Measurements from ENCODE around the gene RMRP.

RMRP gene

DNA sequence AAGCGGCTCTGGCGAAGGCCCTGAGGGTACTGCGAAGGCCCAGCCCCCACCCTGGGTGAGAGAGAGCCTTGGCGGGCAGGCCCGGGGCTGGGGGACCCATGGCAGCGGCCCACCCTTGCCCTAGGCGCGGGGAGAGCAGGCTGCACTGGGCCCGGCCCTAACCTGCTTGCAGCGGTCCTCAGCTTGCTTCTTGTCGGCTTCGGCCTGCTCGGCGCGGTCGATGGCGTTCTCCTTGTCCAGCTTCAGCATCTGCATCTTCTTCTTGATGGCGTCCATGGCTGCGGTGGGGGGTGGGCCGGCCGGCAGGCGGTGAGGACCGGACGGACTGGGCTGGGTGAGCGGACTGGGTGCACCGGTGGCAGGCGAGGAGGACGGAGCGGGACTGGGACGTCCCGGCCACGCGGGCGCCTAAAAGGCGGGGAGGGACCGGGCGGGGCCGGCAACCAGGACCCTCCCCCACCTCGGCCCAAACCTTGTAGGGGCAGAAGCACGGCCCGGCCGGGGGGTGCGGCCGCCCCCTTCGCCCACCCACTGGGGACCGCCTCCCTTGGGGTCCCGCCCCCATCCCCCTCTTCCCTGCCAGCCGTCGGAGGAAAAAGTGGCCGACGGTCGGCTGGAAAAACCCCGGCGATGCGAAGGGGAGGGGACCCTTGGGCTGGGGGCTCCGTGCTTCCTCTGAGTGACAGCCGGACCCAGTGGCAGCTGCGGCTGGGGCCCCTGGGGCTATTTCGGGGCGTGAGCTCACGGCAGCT, 31.9 kb upstream of the RMRP start, which contains the start of gene TPM2:
Gene TPM2 (minus strand): TSS at position 384 of the 752 bp plus-strand sequence. CDS start 108 bp downstream, at position 276.
- H4K91ac ChIP-seq (ENCODE audit: low read depth, low read length, poor library complexity), result peak within 1 kb of the TSS; percentile 43
- peak within 1 kb of the TSS; percentile 99 for H3K18ac ChIP-seq (ENCODE audit: low read length)
- H3K23ac ChIP-seq (ENCODE audit: low read depth, low read length, poor library complexity), result peak within 1 kb of the TSS; percentile 99
- peaks cover 7 to 11% of the 10 kb centered on the region in 2 donors for H3K36me3 ChIP-seq (replicated peaks in 1 of 2; ENCODE audit: control insufficient read depth in 2 of 2, insufficient read depth in 2 of 2, low read length in 2 of 2)
- peak within 1 kb of the TSS; percentile 99 for H3K14ac ChIP-seq (ENCODE audit: low read length)
- no peaks in the 10 kb centered on the region for H3K9me3 ChIP-seq (replicated peaks in 1 of 2; ENCODE audit: control insufficient read depth in 2 of 2, insufficient read depth in 1 of 2, low read depth in 1 of 2, low read length in 2 of 2)
- no peaks in the 10 kb centered on the region for H3K27me3 ChIP-seq (ENCODE audit: control insufficient read depth in 3 of 3, insufficient read depth in 3 of 3, low read depth in 1 of 3, low read length in 3 of 3)
- peak within 1 kb of the TSS; percentile 51 to 86 for H3K4me3 ChIP-seq (ENCODE audit: low read length in 2 of 2)
- H3K4ac ChIP-seq (ENCODE audit: low read length), result peak within 1 kb of the TSS; percentile 100
- H2BK15ac ChIP-seq (ENCODE audit: low read length), result peak within 1 kb of the TSS; percentile 89
- peaks cover 6% of the 10 kb centered on the region for H3K79me1 ChIP-seq (ENCODE audit: low read depth, low read length)
- peak within 1 kb of the TSS; percentile 96 for H2BK120ac ChIP-seq (ENCODE audit: low read depth, low read length)
- peaks cover 12 to 21% of the 10 kb centered on the region in 2 donors for H3K4me1 ChIP-seq (ENCODE audit: control insufficient read depth in 2 of 2, insufficient read depth in 1 of 2, low read depth in 1 of 2, low read length in 2 of 2)
- DNase-seq (ENCODE audit: low spot score), result peak; percentile 58
- peak within 1 kb of the TSS; percentile 77 for H4K8ac ChIP-seq (ENCODE audit: low read depth, low read length)
- peak within 1 kb of the TSS; percentile 79 for H2BK12ac ChIP-seq (ENCODE audit: low read length)
- H2AFZ ChIP-seq (ENCODE audit: low read length), result peak within 1 kb of the TSS; percentile 99
- H3K4me2 ChIP-seq (ENCODE audit: insufficient read depth, low read length, poor library complexity, severe bottlenecking), result peak within 1 kb of the TSS; percentile 88
- H2AK5ac ChIP-seq (ENCODE audit: low read depth, low read length), result peak within 1 kb of the TSS; percentile 76
- no CpG with 5 or more reads among the region's 61 CpGs for WGBS, 2 donors (ENCODE audit: extremely low coverage in 2 of 2, insufficient read length in 2 of 2, insufficient replicate concordance in 1 of 2)
- peak within 1 kb of the TSS; percentile 91 for H2BK5ac ChIP-seq (ENCODE audit: low read length)
- H3K9ac ChIP-seq (ENCODE audit: low read depth, low read length, poor library complexity), result peak within 1 kb of the TSS; percentile 98
- H3K27ac ChIP-seq (replicated peaks; ENCODE audit: low read length), result peak within 1 kb of the TSS; percentile 65

DNA sequence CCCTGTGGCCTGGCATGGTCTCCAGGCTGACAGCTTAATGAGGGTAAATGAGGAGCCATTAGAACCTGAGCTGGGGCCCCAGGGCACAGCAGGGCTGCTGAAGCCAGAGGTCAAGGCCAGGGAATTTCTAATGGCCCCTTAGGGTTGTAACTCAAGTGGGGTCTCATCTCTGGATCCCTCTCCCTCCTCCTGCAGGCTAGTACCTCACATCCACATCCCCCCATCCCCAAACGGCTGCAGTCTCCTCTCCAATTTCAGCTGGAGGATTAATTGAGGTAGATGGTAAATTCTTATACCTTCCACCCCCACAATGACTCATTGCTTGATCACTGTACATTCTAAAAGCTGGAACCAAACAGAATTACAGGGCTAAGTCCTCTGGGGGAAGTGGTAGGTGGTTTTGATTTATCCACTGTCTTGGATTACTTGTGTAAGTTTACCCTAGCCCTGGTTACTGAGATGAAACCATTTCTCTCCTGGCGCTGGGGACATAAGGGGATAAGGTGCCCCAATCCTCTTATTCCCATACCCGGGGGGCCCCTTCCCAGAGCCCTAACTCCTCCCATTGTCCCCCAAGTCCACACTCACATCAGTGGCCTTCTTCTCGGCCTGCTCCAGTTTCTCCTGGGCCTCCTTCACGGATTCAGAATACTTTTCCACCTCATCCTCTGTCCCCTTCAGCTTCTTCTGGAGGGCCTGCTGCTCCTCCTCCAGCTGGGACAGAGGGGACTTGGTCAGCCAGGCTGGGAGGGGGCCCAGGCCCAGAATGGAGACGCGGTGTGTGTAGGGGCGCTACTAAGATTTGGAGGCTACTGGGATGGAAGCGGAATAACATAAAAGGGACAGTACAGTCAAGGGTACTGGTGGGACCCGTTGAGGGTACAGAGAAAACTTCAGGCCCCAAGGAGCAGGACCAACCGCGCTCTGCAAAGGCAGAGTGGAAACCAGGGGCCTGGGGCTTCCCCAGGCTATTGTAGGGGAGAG, 31.0 kb upstream of the RMRP start:
- Histone ChIP-seq H2AK5ac (ENCODE audit: low read depth, low read length) (peak overlapping the region; percentile 76), H3K23ac (ENCODE audit: low read depth, low read length, poor library complexity) (peak overlapping the region; percentile 4), H3K27me3 (ENCODE audit: control insufficient read depth in 3 of 3, insufficient read depth in 3 of 3, low read depth in 1 of 3, low read length in 3 of 3) (no peaks in the 10 kb centered on the region), H4K91ac (ENCODE audit: low read depth, low read length, poor library complexity) (no peak overlapping the region), H3K9me3 (replicated peaks in 1 of 2; ENCODE audit: control insufficient read depth in 2 of 2, insufficient read depth in 1 of 2, low read depth in 1 of 2, low read length in 2 of 2) (no peaks in the 10 kb centered on the region), H3K18ac (ENCODE audit: low read length) (peak overlapping the region; percentile 99), H3K36me3 (replicated peaks in 1 of 2; ENCODE audit: control insufficient read depth in 2 of 2, insufficient read depth in 2 of 2, low read length in 2 of 2) (peaks cover 12 to 18% of the 10 kb centered on the region in 2 donors), H3K9ac (ENCODE audit: low read depth, low read length, poor library complexity) (peak overlapping the region; percentile 98), H3K4me1 (ENCODE audit: control insufficient read depth in 2 of 2, insufficient read depth in 1 of 2, low read depth in 1 of 2, low read length in 2 of 2) (peaks cover 12 to 21% of the 10 kb centered on the region in 2 donors), H2BK15ac (ENCODE audit: low read length) (peak overlapping the region; percentile 35), H3K4ac (ENCODE audit: low read length) (no peak overlapping the region), H3K79me1 (ENCODE audit: low read depth, low read length) (peaks cover 6% of the 10 kb centered on the region), H3K4me3 (ENCODE audit: low read length in 2 of 2) (peak overlapping the region in 1 of 2 donors; percentile 86), H2BK5ac (ENCODE audit: low read length) (peak overlapping the region; percentile 91), H2BK120ac (ENCODE audit: low read depth, low read length) (peak overlapping the region; percentile 75), H2AFZ (ENCODE audit: low read length) (peak overlapping the region; percentile 17), H2BK12ac (ENCODE audit: low read length) (peak overlapping the region; percentile 79), H3K14ac (ENCODE audit: low read length) (no peak overlapping the region), H3K4me2 (ENCODE audit: insufficient read depth, low read length, poor library complexity, severe bottlenecking) (peak overlapping the region; percentile 88), H3K27ac (replicated peaks; ENCODE audit: low read length) (peak overlapping the region; percentile 65), H4K8ac (ENCODE audit: low read depth, low read length) (no peak overlapping the region)
- no CpG with 5 or more reads among the region's 12 CpGs for WGBS, 2 donors (ENCODE audit: extremely low coverage in 2 of 2, insufficient read length in 2 of 2, insufficient replicate concordance in 1 of 2)
- DNase-seq (ENCODE audit: low spot score), result no peak

DNA sequence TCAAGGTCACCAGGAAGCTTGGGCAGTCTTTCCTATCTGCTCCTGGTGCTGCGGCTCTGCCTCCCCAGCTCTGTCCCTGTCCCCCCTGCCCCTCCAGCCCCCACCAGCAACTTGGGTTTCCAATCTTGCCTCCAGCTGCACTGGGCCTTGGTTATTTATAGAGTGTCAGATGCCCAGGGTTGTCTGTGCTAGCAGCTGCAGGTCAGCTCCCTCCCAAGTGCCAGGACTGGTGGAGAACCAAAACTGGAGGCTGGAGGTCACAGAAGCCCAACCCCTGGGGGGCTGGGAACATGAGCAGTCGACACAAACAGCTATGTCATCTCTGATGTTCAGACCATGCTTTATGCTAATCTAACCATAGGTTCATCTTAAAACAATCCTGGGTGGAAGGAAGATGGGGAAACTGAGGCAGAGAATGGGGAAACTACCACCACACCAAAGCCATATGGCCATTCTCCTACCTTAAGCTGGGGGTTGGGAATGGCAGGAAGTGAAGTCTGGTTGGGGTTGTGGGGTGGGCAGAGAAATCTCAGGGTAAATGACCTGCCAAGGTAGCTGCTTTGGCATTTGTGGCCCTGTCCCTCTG, 30.2 kb upstream of the RMRP start:
- Histone ChIP-seq H3K4me2 (ENCODE audit: insufficient read depth, low read length, poor library complexity, severe bottlenecking) (no peak overlapping the region), H4K8ac (ENCODE audit: low read depth, low read length) (no peak overlapping the region), H3K4ac (ENCODE audit: low read length) (no peak overlapping the region), H4K91ac (ENCODE audit: low read depth, low read length, poor library complexity) (no peak overlapping the region), H2BK120ac (ENCODE audit: low read depth, low read length) (no peak overlapping the region), H3K9ac (ENCODE audit: low read depth, low read length, poor library complexity) (no peak overlapping the region), H3K14ac (ENCODE audit: low read length) (no peak overlapping the region), H3K23ac (ENCODE audit: low read depth, low read length, poor library complexity) (no peak overlapping the region), H3K9me3 (replicated peaks in 1 of 2; ENCODE audit: control insufficient read depth in 2 of 2, insufficient read depth in 1 of 2, low read depth in 1 of 2, low read length in 2 of 2) (no peaks in the 10 kb centered on the region), H3K4me1 (ENCODE audit: control insufficient read depth in 2 of 2, insufficient read depth in 1 of 2, low read depth in 1 of 2, low read length in 2 of 2) (peaks cover 12 to 21% of the 10 kb centered on the region in 2 donors), H2AFZ (ENCODE audit: low read length) (no peak overlapping the region), H3K36me3 (replicated peaks in 1 of 2; ENCODE audit: control insufficient read depth in 2 of 2, insufficient read depth in 2 of 2, low read length in 2 of 2) (peaks cover 15 to 24% of the 10 kb centered on the region in 2 donors), H3K4me3 (ENCODE audit: low read length in 2 of 2) (no peak overlapping the region), H3K18ac (ENCODE audit: low read length) (no peak overlapping the region), H2BK12ac (ENCODE audit: low read length) (no peak overlapping the region), H3K27me3 (ENCODE audit: control insufficient read depth in 3 of 3, insufficient read depth in 3 of 3, low read depth in 1 of 3, low read length in 3 of 3) (no peaks in the 10 kb centered on the region), H2AK5ac (ENCODE audit: low read depth, low read length) (no peak overlapping the region), H2BK5ac (ENCODE audit: low read length) (no peak overlapping the region), H2BK15ac (ENCODE audit: low read length) (no peak overlapping the region), H3K27ac (replicated peaks; ENCODE audit: low read length) (no peak overlapping the region), H3K79me1 (ENCODE audit: low read depth, low read length) (peaks cover 6% of the 10 kb centered on the region)
- no CpG with 5 or more reads among the region's 2 CpGs for WGBS, 2 donors (ENCODE audit: extremely low coverage in 2 of 2, insufficient read length in 2 of 2, insufficient replicate concordance in 1 of 2)
- DNase-seq (ENCODE audit: low spot score), result no peak

All from neuronal stem cell (in vitro differentiated cells).